Fibroblast of lung (primary cell): ENCODE measurements around the gene ZNF433. TPM values are rescaled to one million over a fixed set of nuclear protein-coding genes. Genes with fewer than 3 reads are reported as not detected.

Source experiments
- DNase-seq, 2 donors: peaks; one replicate each; pipeline versions ENCODE4 v3.0.0 to v3.0.0-alpha.2; 2010; ENCODE audit warnings: low read depth in 2 of 2
- H2AFZ ChIP-seq: 2 replicates; pipeline ENCODE4 v1.5.1; 2012; ENCODE audit warnings: low read length, control low read depth, inconsistent platforms
- H3K27ac ChIP-seq: 2 replicates; pipeline ENCODE4 v1.5.1; 2011; ENCODE audit warnings: low read length, control low read depth; ENCODE audit not compliant: insufficient read depth
- H3K27me3 ChIP-seq: 2 replicates; pipeline ENCODE4 v1.5.1; 2011; ENCODE audit warnings: mild to moderate bottlenecking, low read length; ENCODE audit not compliant: control insufficient read depth, insufficient read depth
- H3K36me3 ChIP-seq: 2 replicates; pipeline ENCODE4 v1.5.1; 2011; ENCODE audit warnings: low read length; ENCODE audit not compliant: control insufficient read depth, insufficient read depth
- H3K4me1 ChIP-seq: 2 replicates; pipeline ENCODE4 v1.5.1; 2011; ENCODE audit warnings: low read length; ENCODE audit not compliant: control insufficient read depth, insufficient read depth; ENCODE audit errors: extremely low read depth
- H3K4me2 ChIP-seq: 2 replicates; pipeline ENCODE4 v1.5.1; 2011; ENCODE audit warnings: low read length, control low read depth; ENCODE audit not compliant: insufficient read depth; ENCODE audit errors: extremely low read depth
- H3K4me3 ChIP-seq, 4 experiments: fragments of 200-600 bp in 1 of 4; sonication (generic) in 1 of 4; replicated peaks in 1 of 4; 2 replicates each; pipeline ENCODE4 v1.5.1; 2011 to 2016; ENCODE audit warnings: low read length in 4 of 4, low read depth in 3 of 4, mild to moderate bottlenecking in 3 of 4, control low read depth in 2 of 4, inconsistent platforms in 1 of 4, mixed read lengths in 1 of 4; ENCODE audit not compliant: insufficient read depth in 1 of 4; ENCODE audit errors: control extremely low read depth in 1 of 4
- H3K79me2 ChIP-seq: 2 replicates; pipeline ENCODE4 v1.5.1; 2012; ENCODE audit warnings: mild to moderate bottlenecking, low read length, inconsistent platforms; ENCODE audit not compliant: control insufficient read depth, insufficient read depth
- H3K9ac ChIP-seq: 2 replicates; pipeline ENCODE4 v1.5.1; 2011; ENCODE audit warnings: mild to moderate bottlenecking, low read length, control low read depth; ENCODE audit not compliant: insufficient read depth
- H3K9me3 ChIP-seq: 2 replicates; pipeline ENCODE4 v1.5.1; 2012; ENCODE audit warnings: low read depth, low read length; ENCODE audit not compliant: control insufficient read depth, insufficient read depth
- H4K20me1 ChIP-seq: 2 replicates; pipeline ENCODE4 v1.5.1; 2011; ENCODE audit warnings: low read length; ENCODE audit not compliant: control insufficient read depth, insufficient read depth; ENCODE audit errors: extremely low read depth
- EZH2 ChIP-seq: IDR thresholded peaks from 2 replicates; pipeline ENCODE4 v1.5.1; 2012; ENCODE audit warnings: low read length, control low read depth, mild to moderate bottlenecking; ENCODE audit errors: missing control alignments
- polyA plus RNA-seq, 2 donors: library from polyadenylated mRNA; depleted of rRNA in 1 of 2; stranded (reverse) in 1 of 2; unstranded in 1 of 2; fragments of >200 nt; gene quantifications; 2 replicates each; pipeline ENCODE4 v1.2.1, GENCODE V29; 2011 to 2012; ENCODE audit warnings: missing spikeins in 1 of 2
- total RNA-seq: library from RNA; depleted of rRNA; stranded (reverse); fragments of >200 nt; gene quantifications from 2 replicates; pipeline ENCODE4 v1.2.1, GENCODE V29; 2014
- TF ChIP-seq, protein P1 (sequence below), 2 donors: IDR thresholded peaks in 1 of 2; conservative IDR thresholded peaks in 1 of 2; 1 replicate in 1 of 2; 2 replicates in 1 of 2; pipeline ENCODE4 v1.5.1; 2011 to 2012; ENCODE audit warnings: low read length in 2 of 2, control low read depth in 1 of 2, inconsistent platforms in 1 of 2, low read depth in 1 of 2, mild to moderate bottlenecking in 1 of 2

The ZNF433 gene
- total and polyA plus RNA-seq, 2 donors (not counting 1 experiment from before 2014, with no cell fraction given): 2.9 to 8.9 TPM

DNA sequence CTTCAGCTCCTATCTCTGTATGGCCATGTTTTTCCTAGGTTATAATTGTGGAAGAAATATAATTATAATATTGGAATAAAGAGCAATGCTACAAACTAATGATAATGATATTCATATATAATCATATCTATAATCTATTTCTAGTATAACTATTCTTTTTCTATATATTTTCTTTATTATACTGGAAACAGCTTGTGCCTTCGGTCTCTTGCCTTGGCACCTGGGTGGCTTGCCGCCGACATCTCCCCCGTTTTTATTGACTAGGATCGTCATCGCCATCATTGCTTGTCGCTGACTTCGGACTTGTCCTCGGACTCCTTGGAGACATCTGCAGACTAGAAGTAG, 46.4 kb downstream of the ZNF433 start:
- H3K4me2 ChIP-seq: no peak overlapping the region
- H2AFZ ChIP-seq: no peak overlapping the region
- H4K20me1 ChIP-seq: no peaks in the 10 kb centered on the region
- no peaks in the 10 kb centered on the region for H3K4me1 ChIP-seq
- H3K27me3 ChIP-seq: no peaks in the 10 kb centered on the region
- H3K4me3 ChIP-seq: peak overlapping the region in 2 of 4 experiments; percentile 87 to 94
- H3K79me2 ChIP-seq: peaks cover 2% of the 10 kb centered on the region
- H3K36me3 ChIP-seq: no peaks in the 10 kb centered on the region
- H3K9me3 ChIP-seq: no peaks in the 10 kb centered on the region
- no peak overlapping the region for H3K9ac ChIP-seq
- no peak for DNase-seq
- TF ChIP-seq EZH2: no peak
- TF ChIP-seq, protein P1, sequence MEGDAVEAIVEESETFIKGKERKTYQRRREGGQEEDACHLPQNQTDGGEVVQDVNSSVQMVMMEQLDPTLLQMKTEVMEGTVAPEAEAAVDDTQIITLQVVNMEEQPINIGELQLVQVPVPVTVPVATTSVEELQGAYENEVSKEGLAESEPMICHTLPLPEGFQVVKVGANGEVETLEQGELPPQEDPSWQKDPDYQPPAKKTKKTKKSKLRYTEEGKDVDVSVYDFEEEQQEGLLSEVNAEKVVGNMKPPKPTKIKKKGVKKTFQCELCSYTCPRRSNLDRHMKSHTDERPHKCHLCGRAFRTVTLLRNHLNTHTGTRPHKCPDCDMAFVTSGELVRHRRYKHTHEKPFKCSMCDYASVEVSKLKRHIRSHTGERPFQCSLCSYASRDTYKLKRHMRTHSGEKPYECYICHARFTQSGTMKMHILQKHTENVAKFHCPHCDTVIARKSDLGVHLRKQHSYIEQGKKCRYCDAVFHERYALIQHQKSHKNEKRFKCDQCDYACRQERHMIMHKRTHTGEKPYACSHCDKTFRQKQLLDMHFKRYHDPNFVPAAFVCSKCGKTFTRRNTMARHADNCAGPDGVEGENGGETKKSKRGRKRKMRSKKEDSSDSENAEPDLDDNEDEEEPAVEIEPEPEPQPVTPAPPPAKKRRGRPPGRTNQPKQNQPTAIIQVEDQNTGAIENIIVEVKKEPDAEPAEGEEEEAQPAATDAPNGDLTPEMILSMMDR (conservative IDR thresholded peaks at IDR 0.05 in 1 of 2, IDR thresholded peaks at IDR 0.05 in 1 of 2; ENCODE audit: low read depth in 1 of 2, low read length in 2 of 2): no peak
- no peak overlapping the region for H3K27ac ChIP-seq

DNA sequence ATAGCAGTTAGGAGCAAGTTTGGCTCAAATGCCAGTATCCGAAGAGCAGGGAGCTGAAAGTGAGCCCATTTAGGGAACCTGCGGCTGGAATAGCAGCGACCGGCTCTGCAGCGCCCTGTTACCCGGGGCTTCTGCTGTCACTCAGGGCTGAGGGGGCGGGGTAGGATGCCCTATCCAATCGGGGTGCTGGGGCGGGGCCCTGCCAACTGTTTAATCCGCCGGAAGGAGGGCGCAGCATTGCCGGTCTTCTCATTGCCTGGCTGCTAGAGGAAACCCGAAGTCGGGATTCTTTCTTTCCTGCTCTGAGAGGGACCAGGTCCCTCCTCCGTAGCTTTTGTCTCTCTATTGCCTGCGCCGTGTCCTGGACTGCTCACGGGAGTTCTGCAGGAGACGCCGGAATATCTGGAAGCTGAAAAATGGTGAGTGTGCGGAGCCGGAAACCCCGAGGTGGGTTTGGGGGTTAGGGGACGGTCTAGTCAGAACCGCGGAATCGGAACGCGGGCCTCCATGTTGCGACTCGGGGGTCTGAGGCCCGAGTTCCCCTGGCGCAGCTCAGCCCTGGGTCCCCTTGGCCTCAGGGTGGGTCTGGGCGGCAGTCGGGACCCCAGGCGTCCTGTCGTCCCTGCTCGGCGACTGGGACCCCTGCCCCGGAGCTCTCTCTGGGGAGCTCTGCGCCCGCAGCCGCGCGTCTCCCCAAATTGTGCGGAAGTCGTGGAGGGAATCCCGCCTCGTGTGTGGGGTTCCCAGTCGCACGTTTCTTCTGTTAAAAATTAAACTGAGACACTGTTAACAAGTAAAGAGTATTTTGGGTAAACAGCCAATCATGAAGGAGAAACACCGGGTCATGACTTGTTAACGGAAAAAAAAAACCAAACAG, 47.8 kb downstream of the ZNF433 start:
- peak overlapping the region; percentile 46 for H3K9ac ChIP-seq
- TF ChIP-seq, protein P1 (conservative IDR thresholded peaks at IDR 0.05 in 1 of 2, IDR thresholded peaks at IDR 0.05 in 1 of 2; ENCODE audit: low read depth in 1 of 2, low read length in 2 of 2): no peak
- TF ChIP-seq EZH2: no peak
- peaks cover 2% of the 10 kb centered on the region for H3K79me2 ChIP-seq
- DNase-seq: peak; percentile 90 to 93
- H3K9me3 ChIP-seq: no peaks in the 10 kb centered on the region
- H3K4me1 ChIP-seq: no peaks in the 10 kb centered on the region
- H3K4me3 ChIP-seq: peak overlapping the region; percentile 68 to 94 (median 82)
- H3K4me2 ChIP-seq: peak overlapping the region; percentile 94
- no peaks in the 10 kb centered on the region for H3K27me3 ChIP-seq
- no peaks in the 10 kb centered on the region for H4K20me1 ChIP-seq
- H3K36me3 ChIP-seq: no peaks in the 10 kb centered on the region
- peak overlapping the region; percentile 66 for H3K27ac ChIP-seq
- H2AFZ ChIP-seq: peak overlapping the region; percentile 92

GRCh38 chr19:11986754-11987153, 48.7 kb downstream of the ZNF433 start:
- no peak for DNase-seq
- Histone ChIP-seq H3K4me3 (no peak overlapping the region), H3K79me2 (peaks cover 2% of the 10 kb centered on the region), H3K9ac (no peak overlapping the region), H3K27me3 (no peaks in the 10 kb centered on the region), H3K36me3 (no peaks in the 10 kb centered on the region), H3K4me2 (no peak overlapping the region), H3K27ac (no peak overlapping the region), H3K9me3 (no peaks in the 10 kb centered on the region), H4K20me1 (no peaks in the 10 kb centered on the region), H3K4me1 (no peaks in the 10 kb centered on the region), H2AFZ (no peak overlapping the region)
- TF ChIP-seq, protein P1 (conservative IDR thresholded peaks at IDR 0.05 in 1 of 2, IDR thresholded peaks at IDR 0.05 in 1 of 2; ENCODE audit: low read depth in 1 of 2, low read length in 2 of 2): no peak
- no peak for TF ChIP-seq EZH2
